Stimulated activated CD8-positive, alpha-beta memory T cell treated with anti-CD3 and anti-CD28 coated beads, Interleukin-4, amount 100 ng/mL, for 24 hours (primary cell): ENCODE data around the gene ZNF594.
A peak's percentile ranks its signal among the peaks of the same experiment; 100 is the strongest.
"Not testable (repeated sequence)": the region's sequence is repeated elsewhere in the genome, so short reads cannot be mapped to it uniquely, and the experiment has no call there.

Source experiments
- DNase-seq: peaks from one replicate; pipeline ENCODE4 v3.0.0-alpha.2; 2020; ENCODE audit warnings: low read depth

The ZNF594 gene

DNA sequence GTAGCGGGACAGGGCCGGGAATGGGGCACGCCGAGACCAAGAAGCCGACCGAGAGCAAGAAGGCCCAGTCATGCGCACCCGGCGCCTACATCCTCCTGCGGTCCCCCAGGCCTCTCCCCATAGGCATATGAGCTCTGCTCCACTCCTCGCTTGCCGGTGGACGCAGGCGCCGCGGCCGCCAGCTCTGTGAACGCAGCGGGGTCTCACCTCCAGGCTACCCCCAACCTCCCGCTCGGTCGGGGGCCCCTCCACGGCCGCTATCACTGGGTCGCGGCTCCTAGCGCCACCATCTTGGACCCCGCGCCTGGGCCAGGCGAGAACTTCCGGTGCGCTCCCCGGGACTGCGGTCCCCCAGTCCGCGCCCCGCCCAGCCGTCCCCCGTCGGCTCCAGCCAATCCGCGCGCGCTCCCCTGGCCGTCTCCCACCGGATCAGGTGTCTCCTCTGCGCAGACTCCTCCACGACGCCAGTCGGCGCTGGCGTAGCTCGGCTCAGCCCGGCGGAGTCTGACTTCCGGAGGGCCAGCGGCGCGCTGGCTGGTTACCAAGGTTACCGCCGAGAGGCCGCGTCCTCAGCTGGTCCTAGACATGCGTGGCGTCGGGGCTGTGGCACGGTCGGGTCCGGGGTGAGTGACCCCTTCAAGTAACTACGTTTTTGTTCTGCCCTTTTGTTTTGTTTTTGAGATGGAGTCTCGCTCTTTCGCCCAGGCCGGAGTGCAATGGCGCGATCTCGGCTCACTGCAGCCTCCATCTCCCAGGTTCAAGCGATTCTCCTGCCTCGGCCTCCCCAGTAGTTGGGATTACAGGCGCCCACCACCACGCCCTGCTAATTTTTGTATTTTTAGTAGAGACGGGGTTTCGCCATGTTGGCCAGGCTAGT is at the start of gene ZNF594:
TSS of gene ZNF594 (minus strand) at position 328 of the 877 bp plus-strand sequence. CDS start 7,612 bp downstream, outside the sequence.
- peak; percentile 98 for DNase-seq

DNA sequence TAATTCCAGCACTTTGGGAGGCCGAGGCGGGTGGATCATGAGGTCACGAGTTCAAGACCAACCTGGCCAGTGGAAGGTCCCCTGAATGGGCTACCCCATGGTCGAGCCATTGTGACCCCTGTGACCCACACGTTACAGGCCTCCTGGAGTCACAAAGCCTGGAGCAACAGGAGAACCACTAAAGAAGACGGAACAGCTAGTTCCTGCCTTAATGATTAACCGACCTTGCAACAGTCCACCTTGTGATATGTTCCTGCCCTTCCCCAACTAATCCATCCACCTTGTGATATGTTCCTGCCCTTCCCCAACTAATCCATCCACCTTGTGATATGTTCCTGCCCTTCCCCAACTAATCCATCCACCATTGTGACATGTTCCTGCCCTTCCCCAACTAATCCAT is 48.1 kb upstream of the ZNF594 start:
- not testable (repeated sequence) for DNase-seq

- no peak for DNase-seq
Observed at GRCh38 chr17:5238333-5238732, 46.7 kb upstream of the ZNF594 start.

- DNase-seq = no peak
Observed at GRCh38 chr17:5237541-5238016, 45.9 kb upstream of the ZNF594 start.

DNA sequence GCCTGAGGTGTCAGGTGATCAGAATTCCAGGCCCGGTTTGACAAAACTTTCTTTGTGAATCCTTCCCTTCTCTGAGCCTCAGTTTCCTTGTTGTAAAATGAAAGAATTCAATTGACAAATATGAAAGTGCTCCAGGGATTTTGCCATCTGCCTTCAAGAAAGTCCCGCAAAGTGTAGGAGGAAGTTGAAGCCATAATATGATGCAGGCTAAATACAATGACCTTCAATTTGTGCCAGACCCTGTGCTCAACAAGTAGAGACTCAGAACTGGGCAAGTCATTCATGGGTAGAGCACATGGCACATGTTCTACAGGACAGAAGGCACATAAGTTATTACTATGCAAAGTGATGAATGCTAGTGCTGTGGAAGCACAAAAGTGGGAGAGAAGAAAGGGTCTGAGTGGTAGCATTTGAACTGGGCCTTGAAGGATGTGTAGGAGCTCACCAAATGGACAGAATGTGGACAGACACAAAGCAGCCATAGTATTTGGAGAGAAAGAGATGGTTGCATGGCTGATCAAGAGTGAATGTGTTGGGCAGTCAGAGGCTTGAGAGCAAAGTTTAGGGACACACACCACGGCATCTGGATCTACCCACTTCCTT is 45.4 kb upstream of the ZNF594 start:
- DNase-seq = no peak

DNA sequence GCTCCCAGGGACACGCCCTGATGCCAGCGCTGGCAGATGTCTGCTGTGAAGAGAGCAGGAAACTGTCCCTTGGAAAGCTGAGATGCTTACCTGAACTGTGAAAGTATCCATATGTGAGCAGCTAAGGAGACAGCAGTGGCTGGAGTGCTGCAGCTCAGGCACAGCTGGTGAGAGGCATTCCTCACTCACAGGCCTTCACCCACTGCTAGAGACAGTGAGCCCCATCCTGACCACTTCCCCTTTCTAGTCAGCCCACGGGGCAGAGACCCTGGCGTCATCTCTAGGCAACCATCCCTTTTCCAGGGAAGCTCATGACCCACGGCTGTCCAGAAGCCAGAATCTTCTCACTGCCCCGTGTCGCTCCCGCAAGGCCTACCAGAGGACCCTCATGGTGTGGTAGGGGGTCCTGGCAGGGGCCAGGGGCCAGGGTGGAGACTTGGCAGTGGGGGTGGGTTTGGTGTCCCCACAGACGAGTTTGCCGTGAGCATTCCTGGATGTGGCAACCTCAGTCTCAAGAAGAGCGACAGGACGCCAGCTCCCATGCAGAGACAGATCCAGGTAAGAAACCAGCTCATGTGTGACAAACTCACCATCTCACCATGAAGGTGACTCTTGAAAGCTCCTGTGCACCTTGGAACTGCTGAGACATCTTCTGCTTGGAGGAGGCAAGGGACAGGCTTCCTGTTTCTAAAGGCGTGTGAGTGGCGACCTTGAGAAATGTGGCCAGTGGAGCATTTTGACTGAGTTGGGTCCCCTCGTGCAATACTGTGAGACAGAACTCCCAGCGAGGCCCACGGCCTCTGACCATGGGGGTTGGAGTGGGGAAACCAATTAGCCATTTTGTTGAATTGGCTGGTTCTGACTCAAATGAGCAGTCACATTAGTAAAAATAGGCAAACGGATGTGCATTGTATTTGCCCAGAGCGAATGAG is 43.2 kb upstream of the ZNF594 start, which contains the start of gene SCIMP:
TSS of gene SCIMP (minus strand) at position 216 of the 932 bp plus-strand sequence. CDS start at position 111, 105 bp downstream.
- no peak for DNase-seq

- DNase-seq = not testable (repeated sequence)
Observed at GRCh38 chr17:5233492-5233891, 41.8 kb upstream of the ZNF594 start.

DNA sequence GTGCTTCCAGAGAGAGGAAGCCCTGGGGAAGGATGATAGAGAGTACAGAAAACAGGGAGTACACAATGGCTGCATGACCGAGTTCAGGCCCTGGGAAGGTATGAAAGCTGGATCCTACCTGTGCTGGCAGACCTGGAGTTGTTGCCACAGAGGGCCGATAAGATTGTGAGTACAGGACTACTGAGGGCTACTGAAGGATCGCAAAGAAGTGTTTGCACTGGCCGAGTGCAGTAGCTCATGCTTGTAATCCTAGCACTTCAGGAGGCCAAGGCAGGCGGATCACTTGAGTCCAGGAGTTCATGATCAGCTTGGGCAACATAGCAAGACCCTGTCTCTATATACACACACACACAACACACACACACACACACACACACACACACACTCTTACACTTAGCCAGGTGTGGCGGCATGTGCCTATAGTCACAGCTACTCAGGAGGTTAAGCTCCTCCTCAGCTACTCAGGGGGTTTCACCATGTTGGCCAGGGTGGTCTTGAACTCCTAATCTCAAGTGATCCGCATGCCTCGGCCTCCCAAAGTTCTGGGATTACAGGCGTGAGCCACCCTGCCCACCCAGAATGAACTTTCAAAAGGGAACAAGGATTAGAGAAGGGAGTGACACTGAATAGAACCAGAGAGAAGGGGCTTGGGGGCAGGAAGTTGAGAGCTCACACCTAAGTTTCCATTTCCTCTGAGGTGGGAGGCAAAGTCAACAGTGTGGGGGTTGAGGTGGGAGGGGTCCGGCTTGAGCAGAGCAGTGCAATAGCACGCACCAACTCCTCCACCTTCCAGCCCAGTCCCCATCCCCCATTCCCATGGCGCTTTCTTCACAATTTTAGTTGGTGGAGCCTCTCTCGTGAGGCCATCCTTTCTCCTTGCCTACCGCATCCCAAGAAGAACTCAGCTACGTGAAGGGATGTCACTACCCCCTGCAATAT is 35.5 kb upstream of the ZNF594 start:
- no peak for DNase-seq

GRCh38 chr17:5225668-5226457 is 34.2 kb upstream of the ZNF594 start:
- DNase-seq = no peak

DNA sequence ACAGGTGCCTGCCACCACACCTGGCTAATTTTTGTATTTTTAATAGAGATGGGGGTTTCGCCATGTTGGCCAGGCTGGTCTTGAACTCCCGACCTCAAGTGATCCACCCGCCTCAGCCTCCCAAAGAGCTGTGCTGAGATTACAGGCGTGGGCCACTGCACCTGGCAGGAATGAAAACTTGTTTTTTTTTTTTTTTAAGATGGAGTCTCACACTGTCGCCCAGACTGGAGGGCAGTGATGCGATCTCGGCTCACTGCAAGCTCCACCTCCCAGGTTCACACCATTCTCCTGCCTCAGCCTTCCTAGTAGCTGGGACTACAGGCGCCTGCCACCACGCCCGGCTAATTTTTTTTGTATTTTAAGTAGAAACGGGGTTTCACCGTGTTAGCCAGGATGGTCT is 30.2 kb upstream of the ZNF594 start:
- not testable (repeated sequence) for DNase-seq

DNA sequence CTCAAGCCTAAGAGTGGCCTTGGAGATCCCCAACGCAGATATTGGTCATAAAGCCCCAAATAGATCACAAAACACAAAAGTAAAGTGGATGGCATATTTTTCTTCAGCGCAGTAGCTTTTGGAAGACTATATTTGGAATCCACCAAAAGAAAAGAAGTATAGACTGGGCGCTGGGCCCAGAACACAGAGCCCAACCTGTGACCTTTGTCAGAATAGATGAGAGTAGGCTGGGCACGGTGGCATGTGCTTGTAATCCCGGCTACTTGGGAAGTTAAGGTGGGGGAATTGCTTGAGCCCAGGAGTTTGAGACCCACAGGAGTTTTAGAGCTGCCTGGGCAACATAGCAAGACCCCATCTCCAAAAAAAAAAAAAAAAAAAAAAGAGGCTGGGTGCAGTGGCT is 28.4 kb upstream of the ZNF594 start:
- DNase-seq = no peak

GRCh38 chr17:5219536-5219935 is 27.9 kb upstream of the ZNF594 start:
- no peak for DNase-seq

DNA sequence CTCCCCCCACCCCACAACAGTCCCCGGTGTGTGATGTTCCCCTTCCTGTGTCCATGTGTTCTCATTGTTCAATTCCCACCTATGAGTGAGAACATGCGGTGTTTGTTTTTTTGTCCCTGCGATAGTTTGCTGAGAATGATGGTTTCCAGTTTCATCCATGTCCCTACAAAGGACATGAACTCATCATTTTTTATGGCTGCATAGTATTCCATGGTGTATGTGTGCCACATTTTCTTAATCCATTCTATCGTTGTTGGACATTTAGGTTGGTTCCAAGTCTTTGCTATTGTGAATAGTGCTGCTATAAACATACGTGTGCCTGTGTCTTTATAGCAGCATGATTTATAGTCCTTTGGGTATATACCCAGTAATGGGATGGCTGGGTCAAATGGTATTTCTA is 25.9 kb upstream of the ZNF594 start:
- DNase-seq = not testable (repeated sequence)

DNA sequence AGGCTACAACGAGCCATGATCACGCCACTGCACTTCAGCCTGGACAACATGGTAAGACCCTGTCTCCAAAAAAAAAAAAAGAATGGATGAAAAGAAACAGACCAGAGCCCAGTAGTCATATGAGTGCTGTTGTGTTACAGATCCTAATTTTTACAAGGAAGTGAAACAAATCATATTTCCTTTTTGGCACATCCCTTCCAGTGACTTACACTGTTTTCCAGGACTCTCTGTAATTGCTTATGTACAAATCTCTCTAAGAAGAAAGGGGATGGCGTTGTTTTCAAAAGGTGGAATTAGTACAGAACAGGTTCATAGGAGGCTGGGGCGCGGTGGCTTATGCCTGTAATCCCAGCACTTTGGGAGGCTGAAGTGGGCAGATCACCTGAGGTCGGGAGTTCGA is 19.8 kb upstream of the ZNF594 start:
- no peak for DNase-seq

DNA sequence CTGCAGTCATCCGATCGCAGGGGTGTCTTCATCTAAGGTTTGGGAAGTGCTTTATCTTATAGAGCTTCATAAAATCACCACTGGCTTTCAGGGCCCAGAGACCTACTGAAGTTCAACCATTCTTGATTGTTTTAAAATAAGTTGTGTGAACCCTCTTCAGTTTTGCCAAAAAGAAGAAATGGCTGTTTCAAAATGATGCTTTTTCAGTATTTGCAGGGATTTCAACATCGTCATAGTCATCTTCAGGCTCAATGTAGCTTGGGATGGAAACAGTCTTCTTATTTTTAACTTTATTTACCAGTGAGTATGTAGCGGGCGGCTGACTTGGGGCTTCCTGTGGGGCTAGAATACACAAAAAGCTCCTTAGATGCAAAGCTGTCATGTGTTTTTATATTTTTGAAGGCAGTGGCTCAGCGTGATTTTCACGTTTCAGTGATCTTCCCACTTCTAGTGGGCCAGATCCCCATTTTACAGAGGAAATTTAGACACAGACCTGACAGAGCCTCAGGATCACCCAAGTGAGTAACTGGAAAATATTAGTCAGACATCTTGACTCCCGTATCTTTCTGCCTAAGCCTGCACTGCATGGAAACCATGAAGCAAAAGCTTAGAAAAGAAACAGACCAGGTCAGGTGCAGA is 19.1 kb upstream of the ZNF594 start:
- DNase-seq = no peak

- no peak for DNase-seq
Observed at GRCh38 chr17:5210091-5210490, 18.4 kb upstream of the ZNF594 start.

DNA sequence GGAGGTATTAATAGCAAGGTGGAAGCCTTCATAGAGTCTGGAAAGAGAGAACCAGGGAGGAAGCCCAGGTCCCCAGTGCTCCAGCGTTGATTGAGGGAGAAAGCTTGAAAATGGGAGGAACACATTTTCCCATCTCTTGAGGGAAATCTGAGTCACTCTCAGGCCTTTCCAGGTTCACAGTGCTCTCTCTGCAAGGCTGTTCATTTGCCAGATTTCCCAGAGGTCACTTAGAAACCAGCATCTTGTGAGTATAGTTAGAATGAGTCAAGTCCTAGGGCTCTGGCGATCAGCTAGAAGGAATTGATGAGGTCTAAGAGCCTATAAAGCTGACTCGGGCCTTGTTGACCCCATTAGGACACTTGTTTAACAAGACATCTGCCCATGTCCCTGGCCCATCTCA is 17.7 kb upstream of the ZNF594 start:
- DNase-seq = no peak

- DNase-seq = no peak
Observed at GRCh38 chr17:5203908-5204294, 12.2 kb upstream of the ZNF594 start.

DNA sequence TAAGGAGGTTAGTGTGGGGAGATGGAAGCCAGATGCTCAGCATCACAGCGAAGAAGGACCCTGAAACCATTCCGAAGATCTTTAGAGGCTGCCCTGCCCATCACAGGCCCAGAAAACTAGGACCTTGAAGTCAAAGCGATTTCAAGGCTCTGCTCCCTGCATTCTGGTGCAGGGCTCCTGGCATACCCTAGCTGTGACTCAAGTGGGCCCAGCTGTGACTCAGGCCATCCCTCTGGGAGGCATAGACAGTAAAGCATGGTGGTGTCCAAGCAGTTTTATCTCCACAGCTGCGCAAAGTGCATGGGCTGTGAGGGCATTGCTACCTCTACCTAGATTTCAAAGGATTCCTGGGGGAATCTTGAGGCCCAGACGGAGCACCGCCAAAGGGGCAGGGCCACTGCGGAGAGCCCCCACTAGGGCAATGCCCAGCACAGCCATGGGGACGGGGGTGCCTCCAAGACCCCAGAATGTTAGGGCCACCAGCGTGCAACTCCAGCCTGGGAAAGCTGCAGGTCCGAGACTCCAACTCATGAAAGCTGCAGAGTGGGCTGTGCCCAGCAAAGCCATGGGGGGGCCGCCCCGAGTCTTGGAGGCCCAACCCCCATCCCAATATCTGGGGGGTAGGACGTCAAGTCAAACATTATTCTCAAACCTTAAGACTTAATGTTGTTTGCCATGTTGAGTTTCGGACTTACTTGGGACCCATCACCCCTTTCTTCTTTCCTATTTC is 11.7 kb upstream of the ZNF594 start:
- no peak for DNase-seq
